ENCODE data around the gene HSPA4.

The HSPA4 gene

GRCh38 chr5:133147411-133147810 is 95.6 kb downstream of the HSPA4 start:
- no peak overlapping the region for H3K56ac ChIP-seq (ENCODE audit: low read length)
- no peak overlapping the region for H2BK120ac ChIP-seq (ENCODE audit: low read depth, low read length)
- H3K23ac ChIP-seq (ENCODE audit: low read length) = no peak overlapping the region
- no peak overlapping the region for H4K8ac ChIP-seq (ENCODE audit: low read depth, low read length)
- H3K4me1 ChIP-seq (ENCODE audit: control insufficient read depth, low read depth, low read length) = no peaks in the 10 kb centered on the region
- no peak for DNase-seq
- H3K18ac ChIP-seq (ENCODE audit: low read length) = no peak overlapping the region
- no peak overlapping the region for H3K4ac ChIP-seq (ENCODE audit: low read depth, low read length)
- H2BK15ac ChIP-seq (replicated peaks; ENCODE audit: low read depth) = no peak overlapping the region
- no peak overlapping the region for H3K4me2 ChIP-seq (ENCODE audit: low read length)
- H3K79me1 ChIP-seq (ENCODE audit: low read length) = no peaks in the 10 kb centered on the region
- no peak overlapping the region for H3K27ac ChIP-seq (ENCODE audit: low read depth, low read length)
- H3K9ac ChIP-seq (ENCODE audit: low read length) = no peak overlapping the region
- WGBS (ENCODE audit: extremely low coverage, insufficient coverage, low lambda C conversion rate) = no CpG with 5 or more reads among the region's 7 CpGs
- no peaks in the 10 kb centered on the region for H3K27me3 ChIP-seq (ENCODE audit: insufficient read depth, low read length, poor library complexity)
- no peaks in the 10 kb centered on the region for H3K79me2 ChIP-seq (ENCODE audit: control insufficient read depth, insufficient read depth, low read length)
- no peak overlapping the region for H4K5ac ChIP-seq (ENCODE audit: low read length)
- no peak overlapping the region for H2BK5ac ChIP-seq (ENCODE audit: low read length)
- H3K4me3 ChIP-seq (ENCODE audit: low read length) = no peak overlapping the region
- no peak overlapping the region for H2AK5ac ChIP-seq (ENCODE audit: low read length)
- no peaks in the 10 kb centered on the region for H3K36me3 ChIP-seq (ENCODE audit: control insufficient read depth, insufficient read depth, low read length)

- Histone ChIP-seq H3K4me1 (ENCODE audit: control insufficient read depth, low read depth, low read length) (no peaks in the 10 kb centered on the region), H4K5ac (ENCODE audit: low read length) (no peak overlapping the region), H3K27ac (ENCODE audit: low read depth, low read length) (no peak overlapping the region), H4K8ac (ENCODE audit: low read depth, low read length) (no peak overlapping the region), H3K4me3 (ENCODE audit: low read length) (no peak overlapping the region), H3K36me3 (ENCODE audit: control insufficient read depth, insufficient read depth, low read length) (no peaks in the 10 kb centered on the region), H3K27me3 (ENCODE audit: insufficient read depth, low read length, poor library complexity) (no peaks in the 10 kb centered on the region), H3K23ac (ENCODE audit: low read length) (no peak overlapping the region), H3K4ac (ENCODE audit: low read depth, low read length) (no peak overlapping the region), H3K18ac (ENCODE audit: low read length) (no peak overlapping the region), H2AK5ac (ENCODE audit: low read length) (no peak overlapping the region), H3K79me2 (ENCODE audit: control insufficient read depth, insufficient read depth, low read length) (no peaks in the 10 kb centered on the region), H3K56ac (ENCODE audit: low read length) (no peak overlapping the region), H2BK15ac (replicated peaks; ENCODE audit: low read depth) (no peak overlapping the region), H2BK5ac (ENCODE audit: low read length) (no peak overlapping the region), H3K4me2 (ENCODE audit: low read length) (no peak overlapping the region), H3K79me1 (ENCODE audit: low read length) (no peaks in the 10 kb centered on the region), H2BK120ac (ENCODE audit: low read depth, low read length) (no peak overlapping the region), H3K9ac (ENCODE audit: low read length) (no peak overlapping the region)
- no peak for DNase-seq
- WGBS (ENCODE audit: extremely low coverage, insufficient coverage, low lambda C conversion rate) = no CpG with 5 or more reads among the region's 7 CpGs
Measured at GRCh38 chr5:133147815-133148567, 96.2 kb downstream of the HSPA4 start.

GRCh38 chr5:133149345-133149744 is 97.5 kb downstream of the HSPA4 start:
- no peaks in the 10 kb centered on the region for H3K79me1 ChIP-seq (ENCODE audit: low read length)
- H4K5ac ChIP-seq (ENCODE audit: low read length) = no peak overlapping the region
- no peaks in the 10 kb centered on the region for H3K27me3 ChIP-seq (ENCODE audit: insufficient read depth, low read length, poor library complexity)
- no peak overlapping the region for H3K27ac ChIP-seq (ENCODE audit: low read depth, low read length)
- H3K9ac ChIP-seq (ENCODE audit: low read length) = no peak overlapping the region
- no peaks in the 10 kb centered on the region for H3K36me3 ChIP-seq (ENCODE audit: control insufficient read depth, insufficient read depth, low read length)
- H3K4me2 ChIP-seq (ENCODE audit: low read length) = no peak overlapping the region
- H3K4me1 ChIP-seq (ENCODE audit: control insufficient read depth, low read depth, low read length) = no peaks in the 10 kb centered on the region
- no peak overlapping the region for H3K23ac ChIP-seq (ENCODE audit: low read length)
- no peak overlapping the region for H2BK120ac ChIP-seq (ENCODE audit: low read depth, low read length)
- H3K4ac ChIP-seq (ENCODE audit: low read depth, low read length) = no peak overlapping the region
- no peak overlapping the region for H3K4me3 ChIP-seq (ENCODE audit: low read length)
- WGBS (ENCODE audit: extremely low coverage, insufficient coverage, low lambda C conversion rate) = no CpG with 5 or more reads among the region's 4 CpGs
- H4K8ac ChIP-seq (ENCODE audit: low read depth, low read length) = no peak overlapping the region
- H2BK5ac ChIP-seq (ENCODE audit: low read length) = no peak overlapping the region
- no peak overlapping the region for H3K56ac ChIP-seq (ENCODE audit: low read length)
- no peaks in the 10 kb centered on the region for H3K79me2 ChIP-seq (ENCODE audit: control insufficient read depth, insufficient read depth, low read length)
- no peak for DNase-seq
- H3K18ac ChIP-seq (ENCODE audit: low read length) = no peak overlapping the region
- H2AK5ac ChIP-seq (ENCODE audit: low read length) = no peak overlapping the region
- no peak overlapping the region for H2BK15ac ChIP-seq (replicated peaks; ENCODE audit: low read depth)

- no CpG with 5 or more reads among the region's 6 CpGs for WGBS (ENCODE audit: extremely low coverage, insufficient coverage, low lambda C conversion rate)
- Histone ChIP-seq H3K23ac (ENCODE audit: low read length) (no peak overlapping the region), H4K8ac (ENCODE audit: low read depth, low read length) (no peak overlapping the region), H3K4me3 (ENCODE audit: low read length) (no peak overlapping the region), H2BK120ac (ENCODE audit: low read depth, low read length) (no peak overlapping the region), H2AK5ac (ENCODE audit: low read length) (no peak overlapping the region), H3K4me2 (ENCODE audit: low read length) (no peak overlapping the region), H3K27me3 (ENCODE audit: insufficient read depth, low read length, poor library complexity) (no peaks in the 10 kb centered on the region), H3K79me1 (ENCODE audit: low read length) (no peaks in the 10 kb centered on the region), H3K56ac (ENCODE audit: low read length) (no peak overlapping the region), H3K36me3 (ENCODE audit: control insufficient read depth, insufficient read depth, low read length) (no peaks in the 10 kb centered on the region), H3K9ac (ENCODE audit: low read length) (no peak overlapping the region), H2BK15ac (replicated peaks; ENCODE audit: low read depth) (no peak overlapping the region), H2BK5ac (ENCODE audit: low read length) (no peak overlapping the region), H4K5ac (ENCODE audit: low read length) (no peak overlapping the region), H3K18ac (ENCODE audit: low read length) (no peak overlapping the region), H3K79me2 (ENCODE audit: control insufficient read depth, insufficient read depth, low read length) (no peaks in the 10 kb centered on the region), H3K4ac (ENCODE audit: low read depth, low read length) (no peak overlapping the region), H3K27ac (ENCODE audit: low read depth, low read length) (no peak overlapping the region), H3K4me1 (ENCODE audit: control insufficient read depth, low read depth, low read length) (no peaks in the 10 kb centered on the region)
- no peak for DNase-seq
Measured at GRCh38 chr5:133150909-133151544, 99.2 kb downstream of the HSPA4 start.

DNA sequence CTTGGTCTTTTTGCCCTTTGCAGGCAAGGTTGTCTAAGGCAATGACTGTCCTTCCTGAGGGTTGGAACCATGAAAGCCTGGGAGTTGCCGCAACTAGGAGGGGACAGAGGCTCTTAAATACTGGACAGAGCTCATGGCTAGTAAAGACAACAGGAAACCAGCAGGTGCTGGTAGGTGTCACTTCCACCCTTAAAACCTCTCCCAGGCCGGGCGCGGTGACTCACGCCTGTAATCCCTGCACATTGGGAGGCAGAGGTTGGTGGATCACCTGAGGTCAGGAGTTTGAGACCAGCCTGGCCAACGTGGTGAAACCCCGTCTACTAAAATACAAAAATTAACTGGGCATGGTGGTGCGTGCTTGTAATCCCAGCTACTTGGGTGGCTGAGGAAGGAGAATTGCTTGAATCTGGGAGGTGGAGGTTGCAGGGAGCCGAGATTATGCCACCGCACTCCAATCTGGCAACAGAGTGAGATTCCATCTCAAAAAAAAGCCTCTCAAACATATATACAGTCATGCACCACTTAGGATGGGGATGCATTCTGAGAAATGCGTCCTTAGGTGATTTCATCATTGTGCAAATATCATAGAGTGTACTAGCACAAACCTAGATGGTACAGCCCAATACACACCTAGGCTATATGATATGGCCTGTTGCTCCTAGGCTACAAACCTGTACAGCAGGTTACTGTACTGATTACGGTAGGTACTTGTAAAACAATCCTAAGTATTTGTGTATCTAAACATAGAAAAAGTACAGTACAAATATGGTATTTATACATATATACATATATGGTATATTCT is 102.7 kb downstream of the HSPA4 start:
- no peak for DNase-seq
- H2AK5ac ChIP-seq (ENCODE audit: low read length) = no peak overlapping the region

More for the DNA sequence above, 102.7 kb downstream of the HSPA4 start:
- H3K4me3 ChIP-seq (ENCODE audit: low read length) = no peak overlapping the region
- H3K9ac ChIP-seq (ENCODE audit: low read length) = no peak overlapping the region
- no peak overlapping the region for H2BK120ac ChIP-seq (ENCODE audit: low read depth, low read length)
- no peaks in the 10 kb centered on the region for H3K79me2 ChIP-seq (ENCODE audit: control insufficient read depth, insufficient read depth, low read length)
- no peaks in the 10 kb centered on the region for H3K4me1 ChIP-seq (ENCODE audit: control insufficient read depth, low read depth, low read length)
- H2BK5ac ChIP-seq (ENCODE audit: low read length) = no peak overlapping the region
- no peak overlapping the region for H3K4ac ChIP-seq (ENCODE audit: low read depth, low read length)
- H3K4me2 ChIP-seq (ENCODE audit: low read length) = no peak overlapping the region
- no peak overlapping the region for H3K23ac ChIP-seq (ENCODE audit: low read length)
- H3K27me3 ChIP-seq (ENCODE audit: insufficient read depth, low read length, poor library complexity) = no peaks in the 10 kb centered on the region
- no peak overlapping the region for H3K56ac ChIP-seq (ENCODE audit: low read length)
- no peaks in the 10 kb centered on the region for H3K79me1 ChIP-seq (ENCODE audit: low read length)
- no peak overlapping the region for H2BK15ac ChIP-seq (replicated peaks; ENCODE audit: low read depth)
- no CpG with 5 or more reads among the region's 12 CpGs for WGBS (ENCODE audit: extremely low coverage, insufficient coverage, low lambda C conversion rate)
- no peak overlapping the region for H4K5ac ChIP-seq (ENCODE audit: low read length)
- H4K8ac ChIP-seq (ENCODE audit: low read depth, low read length) = no peak overlapping the region
- H3K18ac ChIP-seq (ENCODE audit: low read length) = no peak overlapping the region
- H3K36me3 ChIP-seq (ENCODE audit: control insufficient read depth, insufficient read depth, low read length) = no peaks in the 10 kb centered on the region
- no peak overlapping the region for H3K27ac ChIP-seq (ENCODE audit: low read depth, low read length)

Data from mesendoderm (in vitro differentiated cells).